GM10847 (cell line): Measurements from ENCODE around the gene TMEM9.

Experiments
- POLR2A ChIP-seq: IDR thresholded peaks from 2 replicates; pipeline ENCODE4 v1.6.1; 2011; ENCODE audit not compliant: insufficient read length; ENCODE audit errors: extremely low read depth

The TMEM9 gene

GRCh38 chr1:201094832-201095231 lies 59.4 kb downstream of the TMEM9 start:
- no peak for TF ChIP-seq POLR2A

- no peak for TF ChIP-seq POLR2A
Measured at GRCh38 chr1:201093962-201094361, 60.3 kb downstream of the TMEM9 start.

GRCh38 chr1:201093561-201093960 lies 60.7 kb downstream of the TMEM9 start:
- TF ChIP-seq POLR2A = no peak

- no peak for TF ChIP-seq POLR2A
Measured at GRCh38 chr1:201092738-201093137, 61.5 kb downstream of the TMEM9 start.

GRCh38 chr1:201091256-201091655 lies 63.0 kb downstream of the TMEM9 start:
- TF ChIP-seq POLR2A = no peak

- no peak for TF ChIP-seq POLR2A
Measured at GRCh38 chr1:201090541-201090940, 63.7 kb downstream of the TMEM9 start.

DNA sequence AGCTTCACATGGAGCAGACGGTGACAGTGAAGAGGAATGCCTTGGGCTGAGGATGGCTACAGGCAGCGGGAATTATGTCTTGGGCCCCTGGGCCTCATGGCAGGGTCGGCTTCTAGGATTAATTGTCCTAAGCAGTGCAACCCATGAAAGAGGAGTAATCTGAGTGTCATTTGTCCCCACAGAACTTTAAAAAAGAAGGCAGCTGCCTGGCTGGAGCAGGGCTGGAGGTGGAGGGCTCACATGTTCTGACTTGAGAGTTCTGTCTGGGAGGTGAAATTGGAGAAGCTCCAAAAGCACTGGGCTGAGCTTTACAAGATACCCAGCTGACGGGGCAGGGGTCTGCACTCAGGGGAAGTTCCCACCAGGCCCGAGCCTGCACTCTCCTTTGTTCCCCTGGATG lies 64.7 kb downstream of the TMEM9 start:
- no peak for TF ChIP-seq POLR2A

DNA sequence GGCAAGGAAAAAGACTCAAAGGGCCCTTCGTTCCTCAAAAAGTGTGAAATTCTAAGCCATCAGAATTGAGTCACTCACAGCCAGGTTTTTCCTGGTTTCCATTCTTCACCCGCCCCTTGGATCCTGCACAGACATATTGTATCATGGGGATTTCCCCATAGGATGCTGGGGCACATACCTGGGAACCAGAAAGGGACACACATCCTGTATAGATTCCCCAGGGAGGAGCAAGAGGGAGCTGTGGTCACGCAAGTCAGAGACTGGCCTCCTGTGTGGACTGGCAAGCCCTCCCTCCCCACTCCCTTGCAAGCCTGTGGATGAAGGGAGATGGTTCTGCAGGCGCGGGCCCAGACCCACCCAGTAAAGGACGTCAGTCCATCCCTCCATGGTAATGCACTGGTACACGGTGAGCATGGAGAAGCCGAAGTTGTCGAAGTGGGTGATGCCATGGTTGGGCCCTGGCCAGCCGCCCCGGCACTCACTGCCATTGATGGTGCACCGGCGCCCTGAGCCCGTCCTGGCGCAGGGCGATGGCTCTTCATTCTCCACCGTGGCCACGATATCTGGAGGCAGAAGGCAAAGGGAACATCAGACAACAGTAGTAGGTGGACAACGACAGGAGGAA lies 65.3 kb downstream of the TMEM9 start:
- TF ChIP-seq POLR2A = no peak

GRCh38 chr1:201088395-201088794 lies 65.9 kb downstream of the TMEM9 start:
- TF ChIP-seq POLR2A = no peak

DNA sequence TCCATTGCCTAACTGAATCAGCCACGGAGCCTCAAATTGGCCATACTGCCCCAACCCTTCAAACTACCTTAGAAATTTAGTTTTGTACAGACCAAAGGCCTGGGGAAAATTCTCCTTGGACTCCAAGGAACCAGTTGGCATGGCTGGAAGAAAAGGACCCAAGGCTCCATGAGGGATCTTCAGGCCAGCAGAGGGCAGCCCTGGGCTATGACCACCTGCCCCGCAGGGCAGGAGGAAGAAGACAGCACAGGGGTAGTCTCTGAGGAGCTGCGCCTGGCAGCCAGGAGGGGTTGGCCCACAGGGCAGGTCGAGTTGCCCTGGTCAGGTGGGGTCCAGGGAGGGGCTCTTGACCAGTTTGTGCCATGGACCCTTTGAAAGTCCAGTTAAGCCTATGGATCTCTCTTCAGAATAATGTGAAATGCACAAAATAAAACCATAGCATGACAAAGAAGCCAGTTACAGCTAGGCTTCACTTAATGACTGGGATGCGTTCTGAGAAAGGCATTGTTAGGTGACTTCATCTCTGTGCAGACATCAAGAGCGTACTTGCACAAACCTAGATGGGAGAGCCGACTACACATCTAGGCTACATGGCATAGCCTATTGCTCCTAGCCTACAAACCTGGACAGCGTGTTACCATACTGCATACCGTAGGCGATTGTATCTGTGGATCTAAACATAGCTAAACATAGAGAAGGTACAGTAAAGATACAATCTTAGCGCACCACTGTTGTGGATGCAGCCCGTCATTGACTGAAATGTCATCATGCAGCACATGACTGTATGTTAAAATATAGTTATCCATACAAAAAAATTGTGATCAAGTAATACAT lies 68.2 kb downstream of the TMEM9 start:
- TF ChIP-seq POLR2A = no peak
